ENCODE data around the gene VILL.
A peak's percentile ranks its signal among the peaks of the same experiment; 100 is the strongest.
"Not testable (repeated sequence)": the region's sequence is repeated elsewhere in the genome, so short reads cannot be mapped to it uniquely, and the experiment has no call there.

The VILL gene

DNA sequence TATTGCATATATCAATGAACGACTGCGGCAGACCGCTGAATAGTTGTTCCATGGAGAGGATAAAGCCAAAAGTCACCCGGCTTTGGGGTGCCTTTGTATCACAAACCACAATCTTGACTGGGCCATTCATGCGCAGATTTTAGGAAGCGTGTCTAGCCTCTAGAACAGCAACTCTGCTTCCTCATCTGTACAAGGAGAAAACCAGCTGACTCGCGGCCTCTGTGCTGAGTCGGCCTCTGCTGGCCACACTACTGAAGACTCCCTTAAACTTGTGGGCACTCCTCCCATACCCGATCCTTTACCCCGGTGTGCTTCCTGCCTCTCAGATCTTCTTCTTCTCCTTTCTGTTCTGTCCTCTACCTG lies 49.3 kb downstream of the VILL start:
- no peak for DNase-seq

DNA sequence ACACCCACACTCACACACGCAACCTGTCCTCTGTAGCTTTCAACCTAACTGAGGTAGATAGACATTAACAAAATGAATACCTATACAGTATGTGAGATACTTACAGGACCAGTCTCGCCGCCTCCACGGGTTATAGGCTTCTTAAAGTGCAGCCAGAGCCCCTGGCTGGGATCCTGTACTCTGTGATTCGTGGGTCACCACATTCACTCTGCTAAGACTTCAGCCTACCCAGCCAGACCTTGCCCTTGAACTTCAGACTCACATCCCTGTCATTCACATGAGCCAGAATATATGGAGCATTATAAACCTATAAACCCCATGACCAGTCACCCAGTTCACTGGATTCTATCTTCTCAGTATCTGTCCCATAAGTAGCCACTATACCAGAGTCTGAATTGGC lies 49.8 kb downstream of the VILL start:
- no peak for DNase-seq

DNA sequence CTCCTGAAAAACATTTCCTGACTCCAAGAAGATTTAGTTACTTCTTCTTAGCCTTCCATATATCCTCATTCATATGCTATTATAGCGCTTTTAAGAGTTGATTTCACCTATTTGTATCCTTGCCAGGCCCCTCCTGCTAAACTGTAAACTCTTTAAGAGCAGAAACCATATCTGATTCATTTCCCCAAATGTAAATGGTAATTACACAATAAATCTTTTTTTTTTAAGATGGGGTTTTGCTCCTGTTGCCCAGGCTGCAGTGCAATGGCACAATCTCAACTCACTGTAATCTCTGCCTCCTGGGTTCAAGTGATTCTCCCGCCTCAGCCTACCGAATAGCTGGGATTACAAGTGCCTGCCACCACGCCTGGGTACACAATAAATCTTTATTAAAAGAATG lies 52.9 kb downstream of the VILL start:
- DNase-seq = no peak

DNA sequence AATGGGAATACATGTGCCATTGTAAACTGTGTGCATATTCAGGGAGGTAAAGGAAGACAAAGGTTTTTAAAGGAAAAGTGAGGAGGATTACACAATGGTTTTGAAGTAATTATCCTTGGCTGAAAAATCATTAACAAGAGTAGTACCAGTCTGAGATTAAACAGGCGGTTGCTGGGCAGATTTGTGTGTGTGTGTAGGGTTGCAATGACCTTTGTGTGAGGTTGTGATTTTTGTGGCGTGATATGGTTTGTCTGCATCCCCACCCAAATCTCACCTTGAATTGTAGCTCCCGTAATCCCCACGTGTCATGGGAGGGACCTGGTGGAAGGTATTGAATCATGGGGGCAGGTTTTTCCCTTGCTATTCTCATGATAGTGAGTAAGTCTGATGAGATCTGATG lies 55.4 kb downstream of the VILL start:
- no peak for DNase-seq

- no peak for DNase-seq
Observed at GRCh38 chr3:38046821-38047220, 56.2 kb downstream of the VILL start.

DNA sequence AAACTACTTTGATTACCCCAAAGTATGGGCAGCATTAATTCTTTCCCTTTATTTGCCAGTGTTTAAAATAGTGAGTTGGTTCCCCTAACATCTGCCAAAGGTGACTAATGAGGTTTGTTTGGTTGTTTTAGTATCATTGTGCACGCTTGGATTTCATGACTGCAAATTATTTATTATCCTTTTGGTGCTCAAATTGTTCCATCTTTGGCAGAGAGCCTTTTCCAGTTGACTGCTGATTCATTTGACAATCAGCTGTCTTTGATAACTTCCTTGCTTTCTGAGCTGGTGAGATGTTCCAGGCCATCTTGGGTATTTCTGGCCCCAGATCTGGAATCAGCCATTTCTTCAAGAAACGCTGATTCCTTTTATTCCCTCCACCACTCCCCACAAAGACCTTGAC lies 57.3 kb downstream of the VILL start:
- no peak for DNase-seq

DNA sequence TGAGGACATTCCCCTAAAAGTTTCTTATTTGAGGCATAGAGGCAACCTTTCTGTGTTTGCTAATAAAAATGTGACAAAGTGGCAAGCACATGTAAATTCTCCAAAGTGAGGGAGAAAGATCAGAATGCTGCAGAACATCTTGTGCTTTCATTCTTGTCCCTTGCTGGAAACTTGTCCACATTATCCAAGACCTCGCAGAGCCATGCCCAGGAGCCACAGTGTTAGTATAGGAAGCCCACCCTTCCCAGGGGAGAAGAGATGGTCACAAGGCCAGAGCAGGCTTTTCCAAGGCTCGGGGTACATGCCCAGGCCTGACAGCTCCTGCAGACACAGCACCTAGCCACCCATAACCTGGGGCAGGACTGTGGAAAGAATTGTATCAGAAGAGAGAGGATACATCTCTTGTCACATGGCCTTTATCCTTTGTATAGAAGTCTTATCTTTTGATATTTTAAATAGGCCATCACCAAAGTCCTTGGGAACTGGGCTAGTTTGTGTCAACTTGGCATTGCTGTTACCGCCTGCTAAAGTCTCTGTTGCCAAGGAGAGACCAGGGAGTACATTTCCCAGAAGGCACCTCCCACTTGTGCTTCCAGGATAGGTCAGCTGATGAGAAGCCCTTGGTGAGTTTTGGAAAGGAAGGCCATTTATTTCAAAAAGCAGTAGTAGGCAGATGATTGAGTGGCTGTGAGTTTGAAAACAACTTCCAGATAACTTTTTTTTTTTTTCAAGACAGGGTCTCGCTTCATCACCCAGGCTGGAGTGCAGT lies 59.0 kb downstream of the VILL start:
- no peak for DNase-seq

- DNase-seq = no peak
Observed at GRCh38 chr3:38051131-38051530, 60.5 kb downstream of the VILL start.

DNA sequence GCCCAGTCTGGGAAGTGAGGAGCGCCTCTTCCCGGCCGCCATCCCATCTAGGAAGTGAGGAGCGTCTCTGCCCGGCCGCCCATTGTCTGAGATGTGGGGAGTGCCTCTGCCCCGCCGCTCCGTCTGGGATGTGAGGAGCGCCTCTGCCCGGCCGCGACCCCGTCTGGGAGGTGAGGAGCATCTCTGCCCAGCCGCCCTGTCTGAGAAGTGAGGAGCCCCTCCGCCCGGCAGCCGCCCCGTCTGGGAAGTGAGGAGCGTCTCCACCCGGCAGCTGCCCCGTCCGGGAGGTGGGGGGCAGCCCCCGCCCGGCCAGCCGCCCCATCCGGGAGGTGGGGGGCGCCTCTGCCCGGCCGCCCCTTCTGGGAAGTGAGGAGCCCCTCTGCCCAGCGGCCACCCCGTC lies 62.7 kb downstream of the VILL start:
- not testable (repeated sequence) for DNase-seq

DNA sequence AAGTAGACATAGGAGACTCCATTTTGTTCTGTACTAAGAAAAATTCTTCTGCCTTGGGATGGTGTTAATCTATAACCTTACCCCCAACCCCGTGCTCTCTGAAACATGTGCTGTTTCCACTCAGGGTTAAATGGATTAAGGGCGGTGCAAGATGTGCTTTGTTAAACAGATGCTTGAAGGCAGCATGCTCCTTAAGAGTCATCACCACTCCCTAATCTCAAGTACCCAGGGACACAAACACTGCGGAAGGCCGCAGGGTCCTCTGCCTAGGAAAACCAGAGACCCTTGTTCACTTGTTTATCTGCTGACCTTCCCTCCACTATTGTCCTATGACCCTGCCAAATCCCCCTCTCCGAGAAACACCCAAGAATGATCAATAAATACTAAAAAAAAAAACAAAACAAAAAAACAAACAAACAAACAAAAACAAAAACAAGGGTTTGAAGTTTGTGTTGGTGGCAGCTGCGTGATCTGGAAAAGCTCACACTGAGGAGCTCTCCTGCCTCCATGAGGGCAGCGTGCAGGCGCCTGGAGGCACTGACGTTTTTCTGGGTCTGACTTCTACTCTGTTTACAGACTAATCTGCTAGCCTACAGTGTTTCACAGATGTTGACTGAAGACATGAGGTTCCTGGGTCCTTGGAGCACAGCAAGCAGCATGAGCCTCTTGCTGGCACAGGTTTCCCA lies 63.4 kb downstream of the VILL start:
- DNase-seq = not testable (repeated sequence)

DNA sequence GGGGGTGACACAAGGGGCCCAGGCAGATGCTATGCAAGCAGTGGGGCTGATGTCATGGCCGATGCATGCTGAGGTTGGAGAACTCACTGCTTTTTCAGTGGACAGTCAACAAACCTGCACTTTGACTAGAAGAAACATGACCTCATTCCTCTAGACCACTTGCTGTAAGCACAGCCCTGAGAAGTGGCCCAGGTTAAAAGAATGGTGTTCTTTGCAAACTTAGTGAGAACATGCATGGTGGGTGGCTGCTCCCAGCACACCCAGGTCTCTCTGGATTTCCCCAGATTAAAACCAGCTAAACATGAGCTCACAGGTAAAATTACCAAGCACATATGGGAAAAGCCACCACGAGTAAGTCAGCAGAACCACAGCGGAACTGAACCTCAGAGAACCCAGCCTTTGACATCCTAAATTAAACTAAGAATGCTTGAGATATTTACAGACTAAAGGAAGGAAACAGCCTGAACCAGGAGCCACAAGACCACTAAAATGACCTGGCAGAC lies 64.0 kb downstream of the VILL start:
- peak; percentile 9 for DNase-seq

Data from stimulated activated CD4-positive, alpha-beta T cell treated with anti-CD3 and anti-CD28 coated beads, Interleukin-1b, Interleukin-23, amount 100 ng/mL, for 48 hours (primary cell).